HG02938 (cell line): ENCODE data around the gene FADS2.

Experiments used
- ATAC-seq: cut with Tn5 transposase; IDR thresholded peaks from one replicate; pipeline ENCODE4 v1.9.1; 2021; ENCODE audit warnings: mild to moderate bottlenecking, moderate library complexity; ENCODE audit not compliant: unreplicated experiment

Gene FADS2

GRCh38 chr11:61817471-61818202 is 10.5 kb upstream of the FADS2 start:
- ATAC-seq = no peak

GRCh38 chr11:61820174-61820573 is 7.9 kb upstream of the FADS2 start:
- ATAC-seq = no peak

DNA sequence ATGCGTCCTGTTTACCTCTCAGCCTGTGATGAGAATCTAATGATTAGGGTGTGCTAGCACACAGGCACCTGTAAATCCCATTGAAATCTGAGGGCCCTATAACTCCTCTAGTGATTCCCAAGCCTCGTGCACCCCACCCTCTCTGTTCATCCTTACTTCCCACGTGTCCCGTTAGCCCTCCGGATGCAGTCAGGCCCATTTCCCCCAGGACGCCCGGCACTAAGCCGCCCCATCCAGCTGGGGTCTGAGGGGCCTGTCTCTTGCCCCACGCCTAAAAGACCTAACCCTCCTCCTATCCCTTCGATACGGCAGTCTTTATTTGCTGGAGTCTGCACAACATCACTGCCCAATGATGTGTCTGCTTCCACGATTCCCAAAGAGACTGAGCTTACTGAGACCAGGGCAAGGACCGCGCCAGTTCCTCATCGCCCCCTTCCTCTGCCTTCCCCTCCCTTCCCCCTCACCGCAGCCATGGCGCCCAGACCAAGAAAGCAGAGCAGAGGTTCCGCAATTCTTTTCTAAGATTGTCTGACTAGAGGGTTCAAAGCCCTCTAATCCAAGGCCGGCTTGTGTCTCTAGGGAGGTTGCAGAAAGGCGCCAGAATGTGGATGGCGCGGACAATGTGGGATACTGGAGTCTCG is 1.1 kb upstream of the FADS2 start:
- ATAC-seq = peak; percentile 5

- no peak for ATAC-seq
These were observed 204 bp downstream of the FADS2 start for GRCh38 chr11:61828379-61828628.

DNA sequence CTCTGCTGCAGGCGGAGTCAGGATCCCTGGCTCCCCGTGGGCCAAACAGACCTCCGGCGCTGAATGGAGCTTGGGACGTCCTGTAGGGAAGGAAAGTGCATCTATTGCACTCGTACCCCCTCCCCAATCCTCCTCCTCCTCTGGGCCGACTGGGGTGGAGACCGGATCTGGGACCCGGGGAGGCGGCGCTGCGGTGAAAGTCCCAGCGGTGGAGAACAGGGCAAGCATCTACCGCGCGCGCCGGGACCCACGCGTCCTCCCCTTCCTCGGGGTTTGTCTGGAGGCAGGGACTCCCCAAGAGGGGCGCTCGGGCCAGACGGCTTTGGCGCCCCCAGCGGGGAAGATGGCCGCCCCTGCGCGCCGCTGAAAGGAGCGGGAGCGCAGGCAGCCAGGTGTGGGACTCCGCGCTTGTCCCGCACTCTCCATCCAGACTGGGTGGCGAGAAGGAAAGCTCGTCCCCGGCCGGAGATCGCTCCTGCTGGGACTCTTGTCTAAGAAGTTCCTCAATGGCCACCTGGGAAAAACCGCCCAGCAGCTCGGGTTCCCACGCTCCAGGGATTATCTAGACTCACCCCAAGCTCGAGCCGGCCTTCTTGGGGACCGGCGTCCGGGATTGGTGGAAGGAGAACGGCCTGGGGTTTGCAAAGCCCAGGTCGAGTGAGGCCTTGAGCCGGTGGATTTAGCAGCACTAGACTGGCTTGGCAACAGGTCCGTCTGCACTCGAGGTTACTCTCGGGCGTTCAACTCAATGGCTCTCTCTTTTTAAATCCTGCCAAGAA is 718 bp downstream of the FADS2 start:
- no peak for ATAC-seq

GRCh38 chr11:61829806-61830205 is 1.7 kb downstream of the FADS2 start:
- no peak for ATAC-seq

GRCh38 chr11:61830237-61831105 is 2.4 kb downstream of the FADS2 start:
- ATAC-seq = no peak

DNA sequence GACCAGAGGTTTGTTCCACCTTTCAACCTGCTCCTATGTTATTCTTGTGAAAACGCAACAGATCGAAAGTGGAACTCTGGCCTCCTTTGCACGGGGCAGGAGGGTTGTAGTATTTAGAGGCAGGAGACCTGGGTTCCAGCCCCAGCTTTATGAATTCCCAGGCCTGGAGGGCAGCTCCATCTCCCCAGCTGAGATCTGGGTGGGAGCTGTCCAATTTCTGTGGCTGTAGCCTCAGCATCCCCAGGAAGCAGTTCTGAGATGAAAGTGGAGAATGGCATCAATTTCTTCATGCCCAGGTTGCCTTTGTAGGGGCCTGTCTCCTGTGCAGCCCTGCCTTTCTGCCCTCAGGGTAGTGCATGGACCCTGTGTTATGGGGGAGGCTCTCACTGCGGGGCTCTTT is 4.1 kb downstream of the FADS2 start:
- ATAC-seq = no peak

DNA sequence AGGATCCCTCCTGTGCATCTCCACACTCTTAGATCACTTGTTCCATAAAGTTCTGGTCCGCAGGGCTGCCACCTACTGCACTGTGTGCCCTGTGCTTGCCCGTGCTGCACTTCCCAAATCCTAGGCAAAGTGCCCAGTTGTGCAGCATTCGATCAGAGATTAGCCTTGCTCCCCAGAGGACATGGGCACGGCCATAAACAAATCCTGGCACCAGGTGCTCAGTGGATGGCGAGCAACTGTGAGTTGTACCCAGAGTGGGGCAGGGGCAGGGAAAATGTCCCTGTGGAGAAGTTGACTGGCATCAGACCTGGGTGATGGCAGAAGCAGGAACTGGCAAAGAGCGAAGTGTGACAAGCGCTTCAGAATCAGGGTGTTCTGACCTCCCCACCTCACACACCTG is 4.7 kb downstream of the FADS2 start:
- ATAC-seq = no peak

DNA sequence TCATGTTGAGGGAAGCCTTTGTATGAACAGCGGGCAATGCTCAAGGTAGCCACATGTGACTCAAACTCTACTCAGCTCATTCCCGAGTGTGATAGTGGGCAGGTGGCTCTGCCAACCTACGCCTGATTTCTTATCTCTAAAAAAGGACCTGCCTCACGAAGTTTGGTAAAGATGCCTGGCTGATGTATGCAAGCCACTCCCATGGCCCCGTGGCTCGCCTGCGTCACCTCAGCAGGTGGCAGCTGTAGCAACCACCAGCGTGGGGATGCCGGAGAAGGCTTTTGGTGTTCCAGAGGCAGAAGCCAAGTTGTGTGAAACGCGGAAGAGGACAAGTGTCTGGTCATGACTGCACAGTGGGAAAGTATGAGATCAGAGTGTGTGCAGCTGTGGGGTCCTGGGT is 5.4 kb downstream of the FADS2 start:
- no peak for ATAC-seq

GRCh38 chr11:61833926-61834277 is 5.8 kb downstream of the FADS2 start:
- no peak for ATAC-seq

- ATAC-seq = peak; percentile 91
These were observed 6.4 kb downstream of the FADS2 start for GRCh38 chr11:61834278-61835048.

- ATAC-seq = no peak
These were observed 8.1 kb downstream of the FADS2 start for GRCh38 chr11:61836193-61836592.

DNA sequence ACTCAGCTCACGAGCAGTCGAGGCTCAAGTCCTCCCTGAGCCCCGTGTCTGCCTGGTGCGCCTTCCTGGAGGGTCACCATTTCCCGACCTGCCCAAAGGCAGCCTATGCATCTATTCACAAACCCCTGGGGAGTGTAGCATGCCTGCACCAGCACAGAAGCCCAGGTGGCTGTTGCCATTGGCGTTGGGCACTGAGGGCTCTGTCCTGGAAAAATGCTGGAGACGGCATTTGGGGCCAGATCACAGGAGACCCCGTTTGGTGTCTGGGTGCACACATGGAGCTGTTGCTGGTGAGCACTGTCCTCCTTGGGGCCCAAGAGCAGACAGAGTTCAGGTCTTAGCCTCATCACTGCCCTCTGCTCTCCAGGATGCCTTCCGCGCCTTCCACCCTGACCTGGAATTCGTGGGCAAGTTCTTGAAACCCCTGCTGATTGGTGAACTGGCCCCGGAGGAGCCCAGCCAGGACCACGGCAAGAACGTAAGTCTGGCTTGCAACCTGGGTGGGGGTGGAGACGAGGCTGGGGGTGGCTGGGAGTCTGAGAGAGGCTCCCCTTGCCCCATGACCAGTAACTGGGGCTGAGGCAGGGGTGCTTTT is 9.4 kb downstream of the FADS2 start:
- no peak for ATAC-seq

- ATAC-seq = no peak
These were observed 10.4 kb downstream of the FADS2 start for GRCh38 chr11:61838501-61838900.

GRCh38 chr11:61838921-61839320 is 10.8 kb downstream of the FADS2 start:
- ATAC-seq = no peak

GRCh38 chr11:61839742-61840141 is 11.6 kb downstream of the FADS2 start:
- no peak for ATAC-seq

DNA sequence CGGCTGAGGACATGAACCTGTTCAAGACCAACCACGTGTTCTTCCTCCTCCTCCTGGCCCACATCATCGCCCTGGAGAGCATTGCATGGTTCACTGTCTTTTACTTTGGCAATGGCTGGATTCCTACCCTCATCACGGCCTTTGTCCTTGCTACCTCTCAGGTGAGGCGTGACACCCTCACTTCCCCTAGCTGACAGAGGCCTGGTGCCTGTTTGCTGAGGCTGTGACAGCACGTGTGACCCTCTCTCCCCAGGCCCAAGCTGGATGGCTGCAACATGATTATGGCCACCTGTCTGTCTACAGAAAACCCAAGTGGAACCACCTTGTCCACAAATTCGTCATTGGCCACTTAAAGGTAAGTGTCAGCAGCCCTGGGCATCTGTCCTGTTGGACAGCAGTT is 12.3 kb downstream of the FADS2 start:
- ATAC-seq = no peak

DNA sequence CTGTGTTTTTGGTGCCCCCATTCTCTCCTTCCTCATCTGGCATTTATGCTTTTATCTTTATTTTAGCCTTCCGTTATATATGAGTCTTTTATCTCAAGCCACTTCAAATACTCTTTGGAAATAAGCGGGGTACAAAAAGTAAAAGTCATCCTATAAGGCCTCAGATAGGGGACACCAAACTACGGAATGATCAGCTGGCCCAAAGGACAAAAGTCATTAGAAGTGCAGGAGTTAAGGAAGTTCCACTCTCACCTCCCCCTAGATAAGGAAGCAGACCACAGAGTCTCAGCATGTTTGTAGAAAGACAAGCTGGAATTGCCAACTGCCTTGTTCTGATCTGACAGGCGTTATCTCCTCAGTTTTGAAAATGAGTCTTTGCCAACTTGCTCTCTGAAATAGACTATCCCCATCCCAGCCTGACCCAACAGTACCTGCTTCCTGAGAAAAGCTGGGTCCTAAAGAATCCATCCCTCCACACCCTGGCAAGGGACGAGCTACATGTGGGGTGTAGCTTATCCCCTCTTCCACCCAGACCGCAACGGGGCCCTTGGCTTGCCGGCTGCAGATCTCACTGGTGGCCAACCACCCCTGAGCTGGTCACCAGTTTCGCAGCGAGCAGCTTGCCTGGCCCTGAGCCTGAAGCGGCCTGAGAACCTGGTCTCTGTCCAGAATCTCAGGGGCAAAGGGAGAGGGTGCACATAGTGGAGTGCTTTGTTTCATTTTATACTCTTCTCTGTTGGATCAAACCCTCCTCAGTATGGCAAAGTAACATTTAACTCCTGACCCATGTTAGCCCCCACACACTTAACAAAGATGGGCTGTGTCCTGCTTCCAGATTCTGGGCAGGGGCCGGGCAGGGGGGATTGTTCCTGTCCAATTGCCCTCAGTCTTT is 13.8 kb downstream of the FADS2 start:
- ATAC-seq = no peak

DNA sequence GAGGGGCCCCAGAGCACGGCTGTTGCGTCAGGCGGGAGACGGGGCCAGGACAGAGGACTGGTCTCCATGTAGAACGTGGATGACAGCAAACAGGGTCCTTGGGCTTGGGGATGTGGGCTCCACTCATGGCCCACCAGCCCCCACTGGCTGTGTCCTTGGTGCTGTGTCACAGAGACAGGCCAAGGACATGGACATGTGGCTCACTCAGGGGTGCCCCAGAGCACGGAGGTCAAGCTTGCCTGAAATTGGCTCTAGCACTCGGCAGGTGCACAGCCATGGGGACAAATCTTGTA is 14.4 kb downstream of the FADS2 start:
- no peak for ATAC-seq
